HFFc6 (cell line): ENCODE measurements around the gene EDNRB. TPM values are rescaled to one million over a fixed set of nuclear protein-coding genes. Genes with fewer than 3 reads are reported as not detected.
"Not testable (repeated sequence)": the region's sequence is repeated elsewhere in the genome, so short reads cannot be mapped to it uniquely, and the experiment has no call there.

Experiments used
- DNase-seq: peaks from one replicate; pipeline ENCODE4 v3.0.0-alpha.2; 2018
- H3K27ac Mint-ChIP-seq: 2 replicates; pipeline ENCODE4 v1.8.0; 2020; ENCODE audit warnings: mild to moderate bottlenecking, mixed read lengths
- H3K27me3 Mint-ChIP-seq: 2 replicates; pipeline ENCODE4 v1.8.0; 2021; ENCODE audit warnings: mild to moderate bottlenecking, moderate library complexity, mixed read lengths; ENCODE audit not compliant: insufficient read depth
- H3K36me3 Mint-ChIP-seq: 2 replicates; pipeline ENCODE4 v1.8.0; 2021; ENCODE audit warnings: low read depth, mixed read lengths
- H3K4me1 Mint-ChIP-seq: 2 replicates; pipeline ENCODE4 v1.8.0; 2020; ENCODE audit warnings: low read depth, mixed read lengths
- H3K4me3 Mint-ChIP-seq: 2 replicates; pipeline ENCODE4 v1.8.0; 2020; ENCODE audit warnings: mild to moderate bottlenecking, moderate library complexity, mixed read lengths
- H3K9me3 Mint-ChIP-seq: 2 replicates; pipeline ENCODE4 v1.8.0; 2020; ENCODE audit warnings: mild to moderate bottlenecking, mixed read lengths
- long read RNA-seq: library from polyadenylated mRNA; unstranded; transcript quantifications from one replicate; pipeline ENCODE4 v2.0.0, GENCODE V29; 2019
- total RNA-seq, 6 experiments: library from RNA; stranded (reverse); fragmentation: NEBNext Ultra II Directional; extraction: Animal tissue kit (Norgen Biotek cat#: 25700); gene quantifications; 2 replicates in 1 of 6; 3 replicates in 5 of 6; pipeline ENCODE4 v1.2.3, GENCODE V29; 2021
- TF ChIP-seq, protein P1 (sequence below): fragments of 200-600 bp; sonication (generic); IDR thresholded peaks from 2 replicates; pipeline ENCODE4 v1.5.0; 2021; ENCODE audit warnings: antibody characterized with exemption, mild to moderate bottlenecking

EDNRB gene
- not detected for total RNA-seq
- long read RNA-seq = 0 reads

DNA sequence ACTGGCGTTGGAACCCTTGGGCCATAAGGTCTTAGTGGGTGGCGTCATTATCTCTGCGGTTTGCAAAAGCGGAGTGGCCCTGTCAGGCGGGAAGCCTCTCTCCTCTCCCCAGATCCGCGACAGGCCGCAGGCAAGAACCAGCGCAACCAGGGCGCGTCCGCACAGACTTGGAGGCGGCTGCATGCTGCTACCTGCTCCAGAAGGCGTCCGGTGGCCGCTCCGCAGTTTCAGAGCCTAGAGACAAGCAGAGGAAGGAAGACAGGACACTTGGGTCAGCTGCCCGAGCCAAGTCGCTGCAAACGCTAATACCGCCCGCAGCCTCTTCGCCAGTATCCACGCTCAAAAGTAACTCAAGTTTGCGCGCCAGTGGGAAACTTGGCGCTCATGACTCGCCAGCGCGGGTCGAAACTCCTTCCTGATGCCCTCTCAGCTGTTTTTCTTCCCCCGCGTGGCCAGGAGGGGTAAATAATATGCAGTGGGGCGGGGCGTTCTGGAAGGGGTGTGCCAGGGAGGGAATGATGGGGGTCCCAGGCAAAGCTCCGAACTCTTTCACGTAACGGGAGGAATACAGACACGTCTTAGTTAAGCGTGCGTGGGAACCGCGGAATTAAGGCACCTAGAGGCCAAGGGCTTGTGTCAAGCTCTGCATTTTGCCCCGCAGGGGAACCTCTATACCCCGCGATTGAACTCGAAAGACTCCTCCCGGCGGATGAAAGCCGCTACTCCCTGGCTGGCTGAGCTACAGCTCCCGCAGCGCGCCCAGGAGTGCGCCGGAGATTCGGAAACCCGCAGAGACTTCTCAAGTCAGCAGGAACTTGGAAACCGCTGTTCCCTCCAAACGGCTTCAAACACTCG lies at the start of gene EDNRB:
Gene EDNRB (minus strand): TSS at position 441 of the 855 bp plus-strand sequence. CDS start 258 bp downstream, at position 183.
- peaks cover 6% of the 10 kb centered on the region; the same call in 1 of the 2 replicates for H3K9me3 Mint-ChIP-seq
- H3K36me3 Mint-ChIP-seq = no peaks in the 10 kb centered on the region
- H3K27me3 Mint-ChIP-seq = peaks cover 4% of the 10 kb centered on the region
- H3K27ac Mint-ChIP-seq = no peak within 1 kb of the TSS
- H3K4me1 Mint-ChIP-seq = no peaks in the 10 kb centered on the region
- H3K4me3 Mint-ChIP-seq = no peak within 1 kb of the TSS
- DNase-seq = no peak
- TF ChIP-seq, protein P1, sequence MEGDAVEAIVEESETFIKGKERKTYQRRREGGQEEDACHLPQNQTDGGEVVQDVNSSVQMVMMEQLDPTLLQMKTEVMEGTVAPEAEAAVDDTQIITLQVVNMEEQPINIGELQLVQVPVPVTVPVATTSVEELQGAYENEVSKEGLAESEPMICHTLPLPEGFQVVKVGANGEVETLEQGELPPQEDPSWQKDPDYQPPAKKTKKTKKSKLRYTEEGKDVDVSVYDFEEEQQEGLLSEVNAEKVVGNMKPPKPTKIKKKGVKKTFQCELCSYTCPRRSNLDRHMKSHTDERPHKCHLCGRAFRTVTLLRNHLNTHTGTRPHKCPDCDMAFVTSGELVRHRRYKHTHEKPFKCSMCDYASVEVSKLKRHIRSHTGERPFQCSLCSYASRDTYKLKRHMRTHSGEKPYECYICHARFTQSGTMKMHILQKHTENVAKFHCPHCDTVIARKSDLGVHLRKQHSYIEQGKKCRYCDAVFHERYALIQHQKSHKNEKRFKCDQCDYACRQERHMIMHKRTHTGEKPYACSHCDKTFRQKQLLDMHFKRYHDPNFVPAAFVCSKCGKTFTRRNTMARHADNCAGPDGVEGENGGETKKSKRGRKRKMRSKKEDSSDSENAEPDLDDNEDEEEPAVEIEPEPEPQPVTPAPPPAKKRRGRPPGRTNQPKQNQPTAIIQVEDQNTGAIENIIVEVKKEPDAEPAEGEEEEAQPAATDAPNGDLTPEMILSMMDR = no peak

DNA sequence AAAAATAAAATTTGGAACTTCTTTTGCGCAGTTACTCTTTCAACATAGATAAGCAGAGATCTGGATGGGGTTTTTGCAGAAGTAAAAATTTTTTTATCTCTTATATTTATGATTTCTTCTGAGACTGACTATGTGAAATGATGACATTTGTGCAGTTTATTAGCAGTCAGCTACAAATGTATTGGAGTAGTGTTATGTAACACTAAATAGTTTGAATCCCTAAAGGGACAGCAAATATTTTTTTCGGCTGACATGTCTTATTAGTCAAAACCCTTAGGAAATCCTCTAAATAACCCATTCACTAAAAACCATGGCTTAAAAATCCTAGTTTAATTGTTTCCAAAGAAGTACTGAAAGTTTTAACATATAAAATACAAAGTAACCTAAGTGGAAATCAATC lies 48.0 kb upstream of the EDNRB start:
- Mint-ChIP-seq H3K4me1 (no peaks in the 10 kb centered on the region), H3K9me3 (peaks cover 17% of the 10 kb centered on the region; the same call in 1 of the 2 replicates), H3K36me3 (no peaks in the 10 kb centered on the region), H3K4me3 (no peak overlapping the region), H3K27me3 (no peaks in the 10 kb centered on the region), H3K27ac (no peak overlapping the region)
- DNase-seq = no peak
- TF ChIP-seq, protein P1 = no peak

DNA sequence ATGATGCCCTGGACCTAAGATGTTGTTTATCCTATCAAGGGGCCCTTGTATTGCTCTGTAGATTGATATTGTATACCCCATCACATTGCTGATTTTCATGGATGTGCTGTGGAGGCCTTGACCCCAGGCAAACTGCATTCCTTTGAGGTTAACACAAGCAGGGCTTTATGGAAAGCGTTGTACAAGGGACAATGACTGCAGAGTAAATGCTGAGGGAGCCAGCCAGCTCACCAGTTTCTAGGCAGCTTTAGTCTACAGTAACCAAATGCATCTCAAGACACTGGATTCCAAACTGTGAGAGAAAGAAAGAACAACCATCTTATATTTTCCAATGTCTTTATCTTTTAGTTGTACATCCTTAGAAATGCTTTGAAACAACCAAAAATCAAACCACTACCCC lies 34.1 kb upstream of the EDNRB start:
- Mint-ChIP-seq H3K27me3 (no peaks in the 10 kb centered on the region), H3K9me3 (peaks cover 8% of the 10 kb centered on the region), H3K4me1 (no peaks in the 10 kb centered on the region), H3K27ac (no peak overlapping the region), H3K36me3 (no peaks in the 10 kb centered on the region), H3K4me3 (no peak overlapping the region)
- TF ChIP-seq, protein P1 = no peak
- no peak for DNase-seq

DNA sequence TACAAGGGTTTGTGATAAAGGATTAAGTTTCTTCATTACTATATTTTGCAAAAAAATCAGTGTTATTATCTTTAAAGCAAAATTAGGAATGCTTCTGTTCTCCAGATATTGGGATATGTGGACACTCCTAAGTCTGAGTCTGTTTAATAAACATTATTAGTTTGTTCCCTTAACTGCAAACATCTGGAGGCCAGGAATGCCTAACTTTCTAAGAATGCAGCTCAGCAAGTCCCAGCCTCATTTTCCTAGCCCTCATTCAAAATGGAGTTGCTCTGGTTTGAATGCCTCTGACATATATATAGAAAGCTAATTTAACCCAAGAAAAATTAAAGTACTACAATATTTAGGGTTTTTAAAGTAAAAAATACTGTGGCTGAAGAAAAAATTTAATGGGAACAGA lies 33.6 kb upstream of the EDNRB start:
- H3K27ac Mint-ChIP-seq = no peak overlapping the region
- TF ChIP-seq, protein P1 = no peak
- H3K27me3 Mint-ChIP-seq = no peaks in the 10 kb centered on the region
- H3K4me1 Mint-ChIP-seq = no peaks in the 10 kb centered on the region
- no peaks in the 10 kb centered on the region for H3K36me3 Mint-ChIP-seq
- peaks cover 8% of the 10 kb centered on the region for H3K9me3 Mint-ChIP-seq
- DNase-seq = no peak
- H3K4me3 Mint-ChIP-seq = no peak overlapping the region

DNA sequence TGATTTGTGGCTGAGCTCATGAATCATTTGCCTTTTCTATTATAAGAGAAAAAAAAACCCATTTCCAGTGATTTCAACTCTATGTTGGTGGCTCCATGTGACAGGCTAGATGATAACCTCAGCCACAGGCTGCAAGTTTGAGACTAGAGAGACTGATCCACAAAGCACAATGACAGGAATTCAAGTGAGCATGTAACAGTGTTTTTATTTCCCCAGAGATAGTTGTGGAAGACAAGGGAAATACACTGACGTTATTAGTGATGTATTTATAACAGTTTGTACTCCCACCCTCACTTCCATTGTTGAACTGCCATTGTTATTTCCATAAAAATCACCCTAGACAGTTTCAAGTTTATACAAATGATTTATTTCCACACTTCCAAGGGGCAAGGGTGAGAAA lies 27.9 kb upstream of the EDNRB start:
- DNase-seq = no peak
- Mint-ChIP-seq H3K4me1 (no peaks in the 10 kb centered on the region), H3K27me3 (no peaks in the 10 kb centered on the region), H3K9me3 (no peaks in the 10 kb centered on the region; the same call in 1 of the 2 replicates), H3K27ac (no peak overlapping the region), H3K36me3 (no peaks in the 10 kb centered on the region), H3K4me3 (no peak overlapping the region)
- TF ChIP-seq, protein P1 = no peak

DNA sequence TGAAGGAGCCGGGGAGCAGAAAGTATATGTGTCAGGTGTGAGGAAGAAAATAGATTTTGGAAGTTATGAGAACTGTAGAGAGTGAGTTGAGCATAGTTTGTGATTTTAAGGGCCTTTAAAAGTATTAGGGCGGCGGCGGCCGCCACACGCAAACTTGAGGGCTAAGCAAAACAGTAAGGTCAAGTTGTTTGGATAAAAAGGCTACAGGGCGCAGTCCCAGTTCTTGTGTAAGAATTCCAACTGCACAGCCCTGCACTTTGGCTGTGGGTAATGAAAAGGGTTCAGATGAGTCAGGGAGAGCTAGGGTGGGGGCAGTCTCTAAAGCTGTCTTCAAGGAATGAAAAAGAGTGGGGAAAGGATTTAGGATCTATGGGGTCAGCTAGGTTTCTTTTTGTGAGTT lies 16.4 kb upstream of the EDNRB start:
- H3K27ac Mint-ChIP-seq, H3K27me3 Mint-ChIP-seq, DNase-seq, H3K36me3 Mint-ChIP-seq, H3K4me3 Mint-ChIP-seq, H3K4me1 Mint-ChIP-seq: not testable (repeated sequence)
- H3K9me3 Mint-ChIP-seq = peaks cover 24% of the 10 kb centered on the region
